Panc1 (cell line): ENCODE results near the gene GCNT3. TPM values are rescaled to one million over a fixed set of nuclear protein-coding genes. Genes with fewer than 3 reads are reported as not detected.

ENCODE experiments used
- ATAC-seq: fragments of 200-7000 bp; cut with Tn5 transposase; 2 replicates; pipeline ENCODE4 v1.9.1; 2020; ENCODE audit warnings: mild to moderate bottlenecking, moderate library complexity
- BruUV-seq: library from RNA; stranded (reverse); fragments of 400-500 nt; replicated peaks from 2 replicates; lab custom pipeline; 2021; lab: Mats Ljungman, UMichigan
- CTCF ChIA-PET: fragments of 300-600 bp; sonication (Branson Sonifier 250); formaldehyde crosslinking; loops from one replicate; lab custom pipeline; 2022; ENCODE audit warnings: antibody characterized with exemption; lab: Charles Lee
- POLR2A ChIA-PET: fragments of 300-600 bp; sonication (Branson Sonifier 250); formaldehyde crosslinking; loops from one replicate; lab custom pipeline; 2022; ENCODE audit warnings: antibody characterized with exemption; lab: Charles Lee
- DNase-seq: peaks from one replicate; pipeline ENCODE4 v3.0.0-alpha.2; 2010; ENCODE audit warnings: low read depth, low spot score
- H3K27ac ChIP-seq: 2 replicates; pipeline ENCODE4 v1.5.1; 2011; ENCODE audit warnings: mild to moderate bottlenecking, low read length, inconsistent platforms
- H3K27me3 ChIP-seq: fragments of 200-500 bp; sonication (Bioruptor generic); 2 replicates; pipeline ENCODE4 v1.6.0; 2014; ENCODE audit warnings: low read length, inconsistent platforms; ENCODE audit not compliant: control insufficient read depth, insufficient read depth
- H3K36me3 ChIP-seq: fragments of 200-500 bp; sonication (Bioruptor generic); 2 replicates; pipeline ENCODE4 v1.5.1; 2014; ENCODE audit warnings: inconsistent platforms, mild to moderate bottlenecking, low read length, moderate library complexity; ENCODE audit not compliant: control insufficient read depth, insufficient read depth
- H3K4me1 ChIP-seq: 2 replicates; pipeline ENCODE4 v1.5.1; 2011; ENCODE audit warnings: inconsistent platforms, mild to moderate bottlenecking, low read length, moderate library complexity; ENCODE audit not compliant: control insufficient read depth, insufficient read depth
- H3K4me3 ChIP-seq, 2 experiments: 2 replicates each; pipeline ENCODE4 v1.5.1; 2011 to 2012; ENCODE audit warnings: low read depth in 2 of 2, low read length in 2 of 2, mild to moderate bottlenecking in 2 of 2, inconsistent platforms in 1 of 2, moderate library complexity in 1 of 2
- H3K9me3 ChIP-seq: fragments of 200-500 bp; sonication (Bioruptor generic); 2 replicates; pipeline ENCODE4 v1.5.1; 2014; ENCODE audit warnings: low read depth, mild to moderate bottlenecking, inconsistent platforms, low read length, moderate library complexity; ENCODE audit not compliant: control insufficient read depth, insufficient read depth
- CTCF ChIP-seq: fragments of 450-650 bp; IDR thresholded peaks from 2 replicates; pipeline ENCODE4 v1.5.1; 2017; ENCODE audit warnings: mild to moderate bottlenecking
- POLR2AphosphoS5 ChIP-seq: IDR thresholded peaks from 2 replicates; pipeline ENCODE4 v1.6.1; 2012; ENCODE audit warnings: mild to moderate bottlenecking, low read depth, low read length, moderate library complexity
- REST ChIP-seq, 2 experiments: IDR thresholded peaks; 2 replicates each; pipeline ENCODE4 v1.6.1; 2011 to 2012; ENCODE audit warnings: low read depth in 2 of 2, control low read depth in 1 of 2, low read length in 1 of 2, mild to moderate bottlenecking in 1 of 2, moderate library complexity in 1 of 2; ENCODE audit not compliant: insufficient read depth in 1 of 2
- SIN3A ChIP-seq: IDR thresholded peaks from 2 replicates; pipeline ENCODE4 v1.6.1; 2012; ENCODE audit warnings: low read depth, mild to moderate bottlenecking, low read length, moderate library complexity, borderline replicate concordance; ENCODE audit not compliant: insufficient read depth
- TCF7L2 ChIP-seq: IDR thresholded peaks from 2 replicates; pipeline ENCODE4 v1.6.1; 2011; ENCODE audit warnings: mild to moderate bottlenecking, low read depth, low read length, inconsistent platforms
- in situ Hi-C: cut with HindIII; loops from 2 replicates; pipeline ENCODE4 v1.10.0; 2016; ENCODE audit warnings: low sequenced_read_pairs, low pct_unique_long_range_greater_than_20kb
- intact Hi-C: fragments of 100-400 bp; cut with micrococcal nuclease; formaldehyde crosslinking; loops from one replicate; pipeline ENCODE4 v1.10.0; 2022; ENCODE audit not compliant: unreplicated experiment
- total RNA-seq: library from RNA; stranded (reverse); gene quantifications from one replicate; pipeline ENCODE4 v1.2.1, GENCODE V29; 2021; ENCODE audit not compliant: unreplicated experiment

GCNT3 gene
- total RNA-seq, 1 experiment from 2014 or later = not detected

- DNase-seq = no peak
- no TSS peak for BruUV-seq
- ATAC-seq = no peak
- intact Hi-C loops = no loop called here
- POLR2A ChIA-PET = interaction anchor here (0.7 to 1.1 kb wide), 2 partner anchors 35 to 63 kb away, joined by 3 to 12 read pairs; partner anchors contain the start of gene GTF2A2
- Histone ChIP-seq H3K9me3 (no peaks in the 10 kb centered on the region), H3K4me3 (no peak overlapping the region), H3K4me1 (no peaks in the 10 kb centered on the region), H3K27ac (no peak overlapping the region), H3K36me3 (no peaks in the 10 kb centered on the region), H3K27me3 (no peaks in the 10 kb centered on the region)
- CTCF ChIA-PET = no interaction called here
- in situ Hi-C loops = no loop called here
- TF ChIP-seq POLR2AphosphoS5 = no peak
- no peak for TF ChIP-seq TCF7L2
- no peak for TF ChIP-seq REST (IDR thresholded peaks at IDR 0.05; ENCODE audit: insufficient read depth in 1 of 2, low read depth in 2 of 2, low read length in 1 of 2)
- TF ChIP-seq CTCF = no peak
- TF ChIP-seq SIN3A = no peak
These were observed 16.6 kb upstream of the GCNT3 start for GRCh38 chr15:59594991-59595390.

- ChIA-PET CTCF (interaction anchor here (0.7 kb wide), 1 partner anchor 1524 kb away, joined by 8 read pairs; no protein-coding TSS in a partner anchor), POLR2A (interaction anchor here (0.6 to 0.7 kb wide), 2 partner anchors 62 to 1392 kb away, joined by 5 to 12 read pairs; partner anchors contain the start of gene GTF2A2)
- intact Hi-C loops = no loop called here
- H3K9me3 ChIP-seq = no peaks in the 10 kb centered on the region
- H3K4me3 ChIP-seq = no peak overlapping the region
- H3K27ac ChIP-seq = no peak overlapping the region
- no peaks in the 10 kb centered on the region for H3K4me1 ChIP-seq
- no peak for TF ChIP-seq TCF7L2
- DNase-seq (no peak), ATAC-seq (no peak)
- in situ Hi-C loops = no loop called here
- H3K36me3 ChIP-seq = no peaks in the 10 kb centered on the region
- no TSS peak for BruUV-seq
- H3K27me3 ChIP-seq = no peaks in the 10 kb centered on the region
These were observed 16.1 kb upstream of the GCNT3 start for GRCh38 chr15:59595434-59595915.

GRCh38 chr15:59596640-59597039 is 14.9 kb upstream of the GCNT3 start:
- H3K4me1 ChIP-seq = no peaks in the 10 kb centered on the region
- ChIA-PET CTCF (no interaction called here), POLR2A (no interaction called here)
- H3K27ac ChIP-seq = no peak overlapping the region
- no peak for TF ChIP-seq POLR2AphosphoS5
- TF ChIP-seq TCF7L2 = no peak
- TF ChIP-seq CTCF = no peak
- TF ChIP-seq REST (IDR thresholded peaks at IDR 0.05; ENCODE audit: insufficient read depth in 1 of 2, low read depth in 2 of 2, low read length in 1 of 2) = no peak
- TF ChIP-seq SIN3A = no peak
- no TSS peak for BruUV-seq
- intact Hi-C loops = no loop called here
- in situ Hi-C loops = no loop called here
- no peaks in the 10 kb centered on the region for H3K27me3 ChIP-seq
- H3K9me3 ChIP-seq = no peaks in the 10 kb centered on the region
- no peak for DNase-seq
- no peak for ATAC-seq
- no peaks in the 10 kb centered on the region for H3K36me3 ChIP-seq
- H3K4me3 ChIP-seq = no peak overlapping the region
